GM21381 (cell line): Measurements from ENCODE around the gene SRY.
"Not testable (repeated sequence)": the region's sequence is repeated elsewhere in the genome, so short reads cannot be mapped to it uniquely, and the experiment has no call there.

Experiments used
- ATAC-seq: cut with Tn5 transposase; IDR thresholded peaks from one replicate; pipeline ENCODE4 v1.9.1; 2021; ENCODE audit warnings: mild to moderate bottlenecking, moderate library complexity; ENCODE audit not compliant: unreplicated experiment

SRY gene

DNA sequence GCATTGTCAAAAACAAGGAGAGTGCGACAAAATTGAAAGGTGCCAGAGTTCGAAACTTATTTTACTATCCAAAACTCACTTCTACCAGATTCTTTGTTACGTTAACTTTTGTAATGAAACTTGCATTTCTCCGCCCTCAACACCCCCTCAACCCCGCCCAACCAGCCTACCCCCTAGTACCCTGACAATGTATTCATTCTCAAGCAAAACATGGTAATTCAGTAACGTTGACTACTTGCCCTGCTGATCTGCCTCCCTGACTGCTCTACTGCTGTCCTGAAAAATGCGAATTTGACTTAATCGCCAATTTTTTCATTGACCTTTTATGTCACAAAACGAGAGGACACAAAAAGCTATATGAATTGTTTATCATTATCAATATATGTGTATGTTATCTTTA lies at the start of gene SRY:
SRY (minus strand) TSS at position 83 of the 400 bp plus-strand sequence; CDS start at position 4, 79 bp downstream.
- ATAC-seq, result no peak

DNA sequence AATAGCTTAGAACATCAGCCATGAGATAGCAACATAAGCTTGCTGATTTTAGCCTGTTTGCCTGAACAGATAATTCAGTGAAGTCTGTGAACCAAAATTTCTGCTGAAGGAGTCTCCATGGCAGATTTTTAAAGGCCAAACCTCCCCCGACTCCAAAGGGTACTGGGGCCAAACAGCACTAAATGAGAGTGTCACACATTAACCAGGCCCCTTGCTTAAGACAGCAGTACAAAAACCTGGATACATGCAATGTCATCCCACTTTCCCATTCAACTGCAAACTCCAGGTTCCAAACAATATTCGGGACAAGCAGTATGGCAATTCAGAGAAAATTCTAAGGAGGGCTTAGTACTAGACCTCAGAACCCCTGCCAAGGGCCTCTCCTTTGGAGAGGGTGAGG lies 49.6 kb upstream of the SRY start:
- ATAC-seq, result no peak

DNA sequence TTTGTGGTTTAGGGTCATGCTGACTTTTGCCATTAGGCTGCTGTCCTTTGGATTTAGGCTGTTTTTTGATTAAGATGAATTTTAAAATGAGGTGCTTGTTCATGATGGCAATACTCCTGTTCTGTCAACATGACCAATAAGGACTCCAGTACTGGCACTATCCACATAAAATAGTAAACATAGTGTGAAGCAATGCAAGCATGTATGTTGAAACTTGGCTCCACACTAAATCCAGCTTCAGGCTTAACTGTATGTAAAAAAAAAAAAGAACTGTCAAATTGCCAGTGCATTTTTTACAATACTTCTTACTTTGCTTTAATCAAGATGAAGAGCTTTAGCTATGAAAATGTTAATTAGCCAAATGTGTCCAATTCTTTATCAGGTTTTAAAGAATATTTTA lies 47.7 kb upstream of the SRY start:
- ATAC-seq, result no peak

DNA sequence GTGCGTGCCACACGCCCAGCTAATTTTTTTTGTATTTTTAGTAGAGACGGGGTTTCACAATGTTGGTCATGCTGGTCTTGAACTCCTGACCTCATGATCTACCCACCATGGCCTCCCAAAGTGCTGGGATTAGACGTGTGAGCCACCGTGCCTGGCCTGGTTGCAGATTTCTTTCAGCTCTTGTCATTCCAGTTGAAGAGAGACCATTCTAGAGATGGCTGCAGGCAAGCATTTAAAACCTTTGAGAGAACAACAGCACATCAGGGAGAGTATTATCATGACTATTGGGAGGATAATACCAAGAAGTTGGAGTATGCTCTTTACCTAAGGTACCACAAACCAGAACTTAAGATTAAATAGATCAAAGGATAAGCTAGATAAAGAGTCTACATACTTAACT lies 41.0 kb upstream of the SRY start:
- ATAC-seq, result no peak

DNA sequence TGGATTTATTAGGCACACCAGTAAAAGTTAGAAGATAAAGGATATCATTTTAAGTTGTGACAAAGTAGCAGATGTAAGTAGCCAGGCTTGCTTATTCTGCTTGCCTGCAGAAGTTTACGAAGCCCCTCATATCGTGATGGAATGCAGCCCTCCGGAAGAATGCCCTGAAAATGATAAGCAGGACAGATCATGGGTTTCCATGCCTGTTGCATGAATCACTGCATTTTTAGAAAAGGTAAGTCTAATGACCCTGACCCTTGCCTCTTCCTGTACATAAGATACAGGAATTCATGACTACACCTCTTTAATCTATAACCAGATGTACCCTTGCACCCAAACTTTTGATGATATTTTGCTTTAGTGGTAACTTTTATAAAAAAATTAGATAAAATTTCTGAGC lies 37.0 kb upstream of the SRY start:
- ATAC-seq, result no peak

DNA sequence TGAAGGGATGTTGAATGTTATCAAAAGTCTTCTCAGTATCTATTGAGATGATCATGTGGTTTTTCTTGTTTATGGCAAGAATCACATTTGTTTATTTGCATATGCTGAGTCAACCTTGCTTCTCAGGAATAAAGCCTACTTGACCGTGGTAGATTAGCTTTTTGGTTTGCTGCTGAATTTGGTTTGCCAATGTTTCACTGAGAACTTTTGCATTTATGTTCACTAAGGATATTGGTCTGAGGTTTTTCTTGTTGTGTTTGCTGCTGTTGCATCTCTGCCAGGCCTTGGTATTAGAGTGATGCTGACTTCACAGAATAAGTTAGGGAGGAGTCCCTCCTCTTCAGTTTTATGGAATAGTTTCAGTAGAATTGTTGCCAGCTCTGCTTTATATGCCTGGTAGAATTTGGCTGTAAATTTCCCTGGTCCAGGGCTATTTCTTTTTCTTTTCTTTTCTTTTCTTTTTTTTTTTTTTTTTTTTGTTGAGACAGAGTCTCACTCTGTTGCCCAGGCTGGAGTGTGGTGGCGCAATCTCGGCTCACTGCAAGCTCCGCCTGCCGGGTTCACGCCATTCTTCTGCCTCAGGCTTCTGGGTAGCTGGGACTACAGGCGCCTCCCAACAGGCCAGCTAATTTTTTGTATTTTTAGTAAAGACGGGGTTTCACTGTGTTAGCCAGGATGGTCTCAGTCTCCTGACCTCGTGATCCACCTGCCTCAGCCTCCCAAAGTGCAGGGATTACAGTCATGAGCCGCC lies 29.8 kb upstream of the SRY start:
- not testable (repeated sequence) for ATAC-seq

DNA sequence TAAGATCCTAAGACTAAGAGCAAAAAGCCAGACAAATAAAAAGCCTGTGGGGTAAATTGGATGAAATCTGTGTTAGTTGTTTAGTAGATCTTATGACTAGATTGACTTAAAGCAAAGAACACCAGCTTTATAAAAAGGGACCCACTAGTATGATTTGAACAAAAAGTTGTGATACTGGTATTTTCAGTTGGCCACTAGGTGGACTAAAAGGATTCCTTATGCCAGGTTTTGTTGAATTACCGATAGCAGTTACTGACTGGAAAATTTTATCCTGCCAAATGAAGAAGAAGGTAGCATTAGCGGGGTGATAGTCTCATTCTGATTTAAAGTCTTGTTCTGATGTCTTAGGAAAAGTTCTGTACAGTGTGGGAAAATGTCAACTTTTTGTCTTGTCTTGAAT lies 12.8 kb upstream of the SRY start:
- ATAC-seq, result no peak

DNA sequence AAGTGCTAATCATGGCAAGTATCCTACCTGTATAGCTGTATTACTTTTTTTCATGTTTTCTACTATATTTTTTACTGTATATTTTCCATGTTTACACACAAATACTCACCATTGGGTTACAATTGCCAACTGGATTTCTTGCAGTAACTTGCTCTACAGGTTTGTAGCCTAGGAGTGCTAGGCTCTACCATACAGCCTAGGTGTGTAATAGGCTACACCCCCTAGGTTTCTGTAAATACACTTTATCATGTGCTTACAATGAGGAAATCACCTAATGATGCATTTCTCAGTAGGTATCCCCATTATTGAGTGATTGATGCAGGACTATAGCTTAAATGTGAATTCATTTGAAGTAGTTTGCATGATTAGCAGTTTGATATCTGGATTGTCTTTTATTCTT lies 10.5 kb upstream of the SRY start:
- ATAC-seq, result no peak

DNA sequence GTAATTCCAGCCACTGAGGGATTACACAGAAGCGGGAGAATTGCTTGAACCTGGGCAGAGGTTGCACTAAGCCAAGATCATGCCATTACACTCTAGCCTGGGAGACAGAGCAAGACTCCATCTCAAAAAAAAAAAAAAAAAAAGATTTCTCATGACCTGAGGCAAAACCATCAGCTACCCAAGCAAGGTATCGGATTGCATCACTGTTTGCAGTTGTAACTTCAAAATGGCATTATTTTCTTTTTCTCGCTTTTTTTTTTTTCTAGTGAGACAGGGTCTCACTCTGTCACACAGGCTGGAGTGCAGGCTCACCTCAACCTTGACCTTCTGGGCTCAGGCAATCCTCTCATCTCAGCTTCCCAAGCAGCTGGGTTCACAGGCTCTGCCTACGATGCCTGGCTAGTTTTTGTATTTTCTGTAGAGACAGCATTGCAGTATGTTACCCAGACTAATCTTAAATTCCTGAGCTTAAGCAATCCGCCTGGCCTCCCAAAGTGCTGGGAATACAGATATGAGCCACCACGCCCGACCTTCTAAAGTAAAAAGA lies 9.6 kb upstream of the SRY start:
- ATAC-seq, result no peak

DNA sequence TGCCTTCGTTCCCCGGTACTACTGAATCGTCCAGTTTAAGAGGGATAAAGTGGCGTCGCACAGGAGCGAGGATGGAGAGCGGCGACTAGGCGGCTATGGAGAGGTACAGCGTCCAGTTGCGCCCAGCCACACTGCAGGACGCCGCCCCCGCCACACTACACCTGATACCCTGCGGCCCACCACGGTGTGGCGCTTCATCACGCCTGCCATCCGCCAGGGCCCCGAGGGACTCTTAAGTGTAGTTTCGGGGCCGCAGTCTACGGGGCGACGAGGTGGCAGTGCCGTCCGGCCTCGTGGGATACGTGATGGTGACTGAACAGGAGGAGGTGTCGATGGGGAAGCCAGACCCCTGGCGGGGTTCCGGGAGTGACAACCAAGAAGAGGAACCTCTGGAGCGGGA lies 2.3 kb upstream of the SRY start:
- no peak for ATAC-seq

DNA sequence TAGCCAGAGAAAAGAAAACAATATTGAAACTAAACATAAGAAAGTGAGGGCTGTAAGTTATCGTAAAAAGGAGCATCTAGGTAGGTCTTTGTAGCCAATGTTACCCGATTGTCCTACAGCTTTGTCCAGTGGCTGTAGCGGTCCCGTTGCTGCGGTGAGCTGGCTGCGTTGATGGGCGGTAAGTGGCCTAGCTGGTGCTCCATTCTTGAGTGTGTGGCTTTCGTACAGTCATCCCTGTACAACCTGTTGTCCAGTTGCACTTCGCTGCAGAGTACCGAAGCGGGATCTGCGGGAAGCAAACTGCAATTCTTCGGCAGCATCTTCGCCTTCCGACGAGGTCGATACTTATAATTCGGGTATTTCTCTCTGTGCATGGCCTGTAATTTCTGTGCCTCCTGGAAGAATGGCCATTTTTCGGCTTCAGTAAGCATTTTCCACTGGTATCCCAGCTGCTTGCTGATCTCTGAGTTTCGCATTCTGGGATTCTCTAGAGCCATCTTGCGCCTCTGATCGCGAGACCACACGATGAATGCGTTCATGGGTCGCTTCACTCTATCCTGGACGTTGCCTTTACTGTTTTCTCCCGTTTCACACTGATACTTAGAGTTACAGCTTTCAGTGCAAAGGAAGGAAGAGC lies 488 bp downstream of the SRY start:
- ATAC-seq, result no peak
